OCI-LY3 (cell line): Measurements from ENCODE around the gene HMGCLL1.

Experiments
- H2AFZ ChIP-seq: fragments of 200-600, 300-600 bp; shearing (Covaris generic); 2 replicates; pipeline ENCODE4 v1.6.0; 2014; ENCODE audit warnings: antibody characterized with exemption, low read depth, low read length
- H3K27ac ChIP-seq: fragments of 200-600, 300-600 bp; sonication (generic); 2 replicates; pipeline ENCODE4 v1.5.1; 2014; ENCODE audit warnings: mild to moderate bottlenecking, low read length, moderate library complexity, mixed read lengths
- H3K27me3 ChIP-seq: fragments of 200-600, 300-600 bp; sonication (generic); 2 replicates; pipeline ENCODE4 v1.6.1; 2014; ENCODE audit warnings: low read depth, low read length, mixed read lengths
- H3K36me3 ChIP-seq: fragments of 200-600, 300-600 bp; sonication (generic); replicated peaks from 2 replicates; pipeline ENCODE3; 2014; ENCODE audit warnings: low read depth, low read length, mixed read lengths
- H3K4me1 ChIP-seq: fragments of 300-600, 200-600 bp; sonication (generic); 2 replicates; pipeline ENCODE4 v1.6.1; 2014; ENCODE audit warnings: low read length, mixed read lengths
- H3K4me2 ChIP-seq: fragments of 200-600, 300-600 bp; sonication (generic); 2 replicates; pipeline ENCODE4 v1.6.1; 2014; ENCODE audit warnings: low read length, mixed read lengths
- H3K4me3 ChIP-seq: fragments of 300-600, 200-600 bp; sonication (generic); 2 replicates; pipeline ENCODE4 v1.5.1; 2014; ENCODE audit warnings: antibody characterized with exemption, mild to moderate bottlenecking, low read length, moderate library complexity
- H3K79me2 ChIP-seq: fragments of 300-600, 200-600 bp; shearing (Covaris generic); 2 replicates; pipeline ENCODE4 v1.6.1; 2014; ENCODE audit warnings: mild to moderate bottlenecking, low read length, mixed read lengths
- H3K9ac ChIP-seq: fragments of 300-600, 200-600 bp; shearing (Covaris generic); 2 replicates; pipeline ENCODE4 v1.6.0; 2014; ENCODE audit warnings: mild to moderate bottlenecking, low read length, moderate library complexity
- H3K9me3 ChIP-seq: fragments of 200-600, 300-600 bp; shearing (Covaris generic); 2 replicates; pipeline ENCODE4 v1.6.1; 2014; ENCODE audit warnings: low read length, mixed read lengths; ENCODE audit not compliant: insufficient read depth
- H4K20me1 ChIP-seq: fragments of 200-600, 300-600 bp; sonication (generic); 2 replicates; pipeline ENCODE4 v1.6.1; 2016; ENCODE audit warnings: low read length, mixed read lengths; ENCODE audit not compliant: insufficient read depth
- EZH2phosphoT487 ChIP-seq: fragments of 200-600 bp; shearing (Covaris generic); IDR thresholded peaks from 2 replicates; pipeline ENCODE4 v1.6.1; 2018; ENCODE audit warnings: antibody characterized with exemption, mixed run types, low read depth
- TF ChIP-seq, protein P1 (sequence below): fragments of 200-600, 300-600 bp; sonication (generic); IDR thresholded peaks from 2 replicates; pipeline ENCODE4 v1.5.1; 2014; ENCODE audit warnings: antibody characterized with exemption, low read length, low read depth

The HMGCLL1 gene

DNA sequence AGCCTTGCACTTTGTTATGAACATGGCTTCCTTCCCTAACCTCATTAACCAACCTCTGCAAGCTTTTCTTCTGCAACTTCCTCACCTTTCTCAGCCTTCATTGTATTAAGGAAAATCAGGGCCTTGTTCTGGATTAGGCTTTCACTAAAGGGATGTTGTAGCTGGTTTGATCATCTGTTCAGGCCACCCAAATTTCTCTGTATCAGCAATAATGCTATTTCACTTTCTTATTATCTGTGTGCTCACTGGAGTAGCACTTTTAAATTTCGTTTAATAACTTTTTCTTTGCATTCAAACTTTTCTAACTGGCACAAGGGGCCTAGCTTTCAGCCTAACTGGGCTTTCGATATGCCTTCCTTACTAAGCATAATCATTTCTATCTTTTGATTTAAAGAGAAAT, 155.1 kb downstream of the HMGCLL1 start:
- Histone ChIP-seq H3K27ac (no peak overlapping the region), H2AFZ (no peak overlapping the region; the same call in 1 of the 2 replicates), H3K27me3 (no peaks in the 10 kb centered on the region), H3K79me2 (no peaks in the 10 kb centered on the region), H3K9ac (no peak overlapping the region), H4K20me1 (no peaks in the 10 kb centered on the region), H3K36me3 (no peaks in the 10 kb centered on the region), H3K4me2 (no peak overlapping the region), H3K4me1 (no peaks in the 10 kb centered on the region), H3K9me3 (no peaks in the 10 kb centered on the region), H3K4me3 (no peak overlapping the region)
- TF ChIP-seq, protein P1, sequence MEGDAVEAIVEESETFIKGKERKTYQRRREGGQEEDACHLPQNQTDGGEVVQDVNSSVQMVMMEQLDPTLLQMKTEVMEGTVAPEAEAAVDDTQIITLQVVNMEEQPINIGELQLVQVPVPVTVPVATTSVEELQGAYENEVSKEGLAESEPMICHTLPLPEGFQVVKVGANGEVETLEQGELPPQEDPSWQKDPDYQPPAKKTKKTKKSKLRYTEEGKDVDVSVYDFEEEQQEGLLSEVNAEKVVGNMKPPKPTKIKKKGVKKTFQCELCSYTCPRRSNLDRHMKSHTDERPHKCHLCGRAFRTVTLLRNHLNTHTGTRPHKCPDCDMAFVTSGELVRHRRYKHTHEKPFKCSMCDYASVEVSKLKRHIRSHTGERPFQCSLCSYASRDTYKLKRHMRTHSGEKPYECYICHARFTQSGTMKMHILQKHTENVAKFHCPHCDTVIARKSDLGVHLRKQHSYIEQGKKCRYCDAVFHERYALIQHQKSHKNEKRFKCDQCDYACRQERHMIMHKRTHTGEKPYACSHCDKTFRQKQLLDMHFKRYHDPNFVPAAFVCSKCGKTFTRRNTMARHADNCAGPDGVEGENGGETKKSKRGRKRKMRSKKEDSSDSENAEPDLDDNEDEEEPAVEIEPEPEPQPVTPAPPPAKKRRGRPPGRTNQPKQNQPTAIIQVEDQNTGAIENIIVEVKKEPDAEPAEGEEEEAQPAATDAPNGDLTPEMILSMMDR = no peak
- no peak for TF ChIP-seq EZH2phosphoT487

DNA sequence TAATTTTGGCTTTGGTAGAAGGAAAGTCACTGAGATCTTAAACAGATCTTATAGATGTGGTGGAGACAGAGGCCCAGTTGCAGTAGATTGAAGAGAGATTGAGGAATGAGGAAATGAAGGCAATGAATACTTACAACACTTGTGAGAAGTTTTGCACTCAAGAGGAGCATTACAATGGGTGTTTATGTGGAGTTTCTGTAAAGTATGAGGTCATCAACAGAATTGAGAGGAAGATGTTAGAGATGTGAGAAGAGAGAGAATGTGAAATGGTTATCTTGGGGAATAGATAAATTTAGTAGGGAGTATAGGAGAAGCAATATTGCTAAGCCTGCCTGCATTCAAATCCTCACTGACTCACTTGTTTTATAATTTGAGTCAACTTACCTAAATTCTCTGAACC, 168.3 kb downstream of the HMGCLL1 start:
- Histone ChIP-seq H2AFZ (no peak overlapping the region), H3K9ac (no peak overlapping the region), H3K4me2 (no peak overlapping the region), H3K36me3 (no peaks in the 10 kb centered on the region), H3K27ac (no peak overlapping the region), H4K20me1 (no peaks in the 10 kb centered on the region), H3K79me2 (no peaks in the 10 kb centered on the region), H3K27me3 (no peaks in the 10 kb centered on the region), H3K9me3 (0 out of 2 replicates have a peak, but pooled peaks cover 2% of the 10 kb centered on the region), H3K4me3 (no peak overlapping the region), H3K4me1 (no peaks in the 10 kb centered on the region)
- TF ChIP-seq, protein P1 = no peak
- no peak for TF ChIP-seq EZH2phosphoT487

DNA sequence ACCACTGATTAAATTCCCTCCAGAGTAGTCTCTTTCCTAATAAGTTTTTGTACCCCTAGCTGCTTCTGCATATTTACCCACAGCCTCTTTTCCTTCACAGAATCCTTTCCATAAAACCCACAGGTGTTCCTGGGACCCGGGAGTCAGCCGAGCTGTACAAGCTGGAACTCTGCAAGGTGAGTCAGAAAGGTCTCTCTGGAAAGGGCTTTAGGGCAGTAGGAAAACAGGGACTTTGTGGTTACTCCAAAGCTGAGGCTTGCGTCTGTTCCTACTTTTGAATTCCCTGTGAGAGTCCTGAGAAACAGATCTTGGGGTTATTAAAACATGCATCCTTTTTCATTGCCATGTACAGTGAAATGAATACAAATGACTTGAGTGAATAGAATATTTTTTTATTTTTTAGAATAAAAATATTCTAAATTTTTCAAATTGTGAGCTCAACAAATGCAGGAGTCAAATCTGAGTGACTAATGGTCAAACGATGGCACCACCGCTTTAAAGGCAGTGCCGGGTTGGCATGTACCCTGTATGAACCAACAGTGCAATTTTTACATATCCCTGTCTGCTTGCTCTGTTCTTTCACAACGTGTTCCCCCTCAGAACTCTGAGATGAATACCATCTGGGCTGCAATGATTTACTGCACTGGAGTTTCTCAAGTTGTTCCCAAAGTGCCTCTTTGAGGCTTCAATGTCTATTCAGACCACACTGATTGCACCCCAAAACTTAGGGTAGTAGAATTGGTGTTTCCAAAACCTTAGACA, 173.3 kb downstream of the HMGCLL1 start:
- Histone ChIP-seq H3K9me3 (0 out of 2 replicates have a peak, but pooled peaks cover 2% of the 10 kb centered on the region), H3K27me3 (no peaks in the 10 kb centered on the region), H3K27ac (no peak overlapping the region), H3K4me3 (no peak overlapping the region), H3K4me2 (no peak overlapping the region), H2AFZ (no peak overlapping the region), H3K79me2 (no peaks in the 10 kb centered on the region), H3K9ac (no peak overlapping the region), H3K4me1 (no peaks in the 10 kb centered on the region), H4K20me1 (no peaks in the 10 kb centered on the region), H3K36me3 (no peaks in the 10 kb centered on the region)
- TF ChIP-seq EZH2phosphoT487 = no peak
- TF ChIP-seq, protein P1 = no peak

DNA sequence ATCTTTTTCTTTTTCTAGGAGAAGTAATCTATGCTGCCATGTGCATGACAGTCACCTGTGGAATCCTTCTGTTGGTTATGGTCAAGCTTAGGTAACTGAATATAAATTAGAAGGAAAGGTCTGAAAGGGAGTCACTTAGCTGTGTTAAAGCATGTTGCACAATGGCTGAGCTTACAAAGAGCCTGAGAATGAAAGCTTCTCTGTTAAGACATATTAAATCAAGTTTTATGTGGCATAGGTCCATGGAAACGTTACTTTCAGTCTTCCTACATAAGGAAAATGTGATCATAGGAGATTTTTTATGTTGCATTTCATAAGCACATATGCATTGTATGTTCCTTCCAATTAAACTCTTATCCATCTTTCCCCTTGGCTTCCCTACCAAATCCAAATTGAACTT, 179.6 kb downstream of the HMGCLL1 start:
- no peaks in the 10 kb centered on the region for H3K9me3 ChIP-seq
- no peak overlapping the region for H3K27ac ChIP-seq
- H3K27me3 ChIP-seq = no peaks in the 10 kb centered on the region
- H3K4me3 ChIP-seq = no peak overlapping the region
- no peaks in the 10 kb centered on the region for H4K20me1 ChIP-seq
- H2AFZ ChIP-seq = no peak overlapping the region
- TF ChIP-seq, protein P1 = no peak
- no peak for TF ChIP-seq EZH2phosphoT487
- no peaks in the 10 kb centered on the region for H3K4me1 ChIP-seq
- H3K4me2 ChIP-seq = no peak overlapping the region
- no peaks in the 10 kb centered on the region for H3K79me2 ChIP-seq
- no peaks in the 10 kb centered on the region for H3K36me3 ChIP-seq
- no peak overlapping the region for H3K9ac ChIP-seq
